ENCODE measurements around the gene NEMF.

NEMF gene

GRCh38 chr14:49867831-49868719 is 15.5 kb upstream of the NEMF start (continued):
- TF ChIP-seq ZNF426 (tag by site-specific recombination; IDR thresholded peaks at IDR 0.05) (no peak), ZBTB20 (tag by site-specific recombination; IDR thresholded peaks at IDR 0.05) (peak; percentile 50; the same call in 1 of the 2 replicates), KLF8 (tag by site-specific recombination; IDR thresholded peaks at IDR 0.05) (peak; percentile 91), HIC1 (tag by site-specific recombination; IDR thresholded peaks at IDR 0.05) (peak; percentile 56; the same call in 1 of the 2 replicates), YY1 (tag by site-specific recombination; IDR thresholded peaks at IDR 0.05) (no peak), ZNF701 (tag by site-specific recombination; IDR thresholded peaks at IDR 0.05) (no peak), ZNF146 (tag by site-specific recombination; IDR thresholded peaks at IDR 0.05) (no peak), ZBTB8A (tag by site-specific recombination; IDR thresholded peaks at IDR 0.05) (peak; percentile 64), ZNF513 (tag by site-specific recombination; IDR thresholded peaks at IDR 0.05) (no peak), ZNF837 (tag by site-specific recombination; IDR thresholded peaks at IDR 0.05) (no peak), ZEB2 (tag by site-specific recombination; IDR thresholded peaks at IDR 0.05) (peak; percentile 67; the same call in 1 of the 2 replicates), ZNF792 (tag by site-specific recombination; IDR thresholded peaks at IDR 0.05) (no peak), ZNF658 (tag by site-specific recombination; IDR thresholded peaks at IDR 0.05) (no peak), ZNF670 (tag by site-specific recombination; IDR thresholded peaks at IDR 0.05; ENCODE audit: low read depth) (no peak), WT1 (tag by site-specific recombination; IDR thresholded peaks at IDR 0.05) (peak; percentile 47; the same call in 1 of the 2 replicates), ZNF175 (tag by site-specific recombination; IDR thresholded peaks at IDR 0.05) (no peak), ZFP3 (tag by site-specific recombination; IDR thresholded peaks at IDR 0.05; ENCODE audit: low read depth) (no peak), ZNF624 (tag by site-specific recombination; IDR thresholded peaks at IDR 0.05) (no peak), ZNF629 (tag by site-specific recombination; IDR thresholded peaks at IDR 0.05) (peak; percentile 52; the same call in 1 of the 2 replicates), ZNF404 (tag by site-specific recombination; IDR thresholded peaks at IDR 0.05) (no peak), PRDM2 (tag by site-specific recombination; IDR thresholded peaks at IDR 0.05; ENCODE audit: borderline replicate concordance) (no peak), ZNF530 (tag by site-specific recombination; IDR thresholded peaks at IDR 0.05; ENCODE audit: low read depth) (no peak), KLF10 (tag by site-specific recombination; IDR thresholded peaks at IDR 0.05) (peak; percentile 98), ZNF202 (tag by site-specific recombination; IDR thresholded peaks at IDR 0.05; ENCODE audit: borderline replicate concordance) (no peak), ZFP37 (tag by site-specific recombination; IDR thresholded peaks at IDR 0.05) (no peak), ZNF24 (tag by site-specific recombination; IDR thresholded peaks at IDR 0.05) (peak; percentile 18; the same call in 1 of the 2 replicates), REPIN1 (tag by site-specific recombination; IDR thresholded peaks at IDR 0.05; ENCODE audit: low read depth) (no peak), ZNF529 (tag by site-specific recombination; IDR thresholded peaks at IDR 0.05; ENCODE audit: insufficient replicate concordance) (no peak), KLF16 (tag by site-specific recombination; IDR thresholded peaks at IDR 0.05) (no peak)

Measured in HEK293 (cell line).